HEK293 (cell line): Measurements from ENCODE around the gene APPL2.

Experiments
- CTCF ChIP-seq: fragments of 450-650 bp; formaldehyde crosslinking; IDR thresholded peaks from 2 replicates; pipeline ENCODE4 v1.5.1; 2016; ENCODE audit warnings: missing biosample characterization, missing genetic modification characterization
- GLIS1 ChIP-seq: fragments of 450-650 bp; formaldehyde crosslinking; IDR thresholded peaks from 2 replicates; pipeline ENCODE4 v1.5.1; 2016; ENCODE audit warnings: missing biosample characterization, missing genetic modification characterization
- MYNN ChIP-seq: fragments of 450-650 bp; formaldehyde crosslinking; IDR thresholded peaks from 2 replicates; pipeline ENCODE4 v1.5.1; 2016; ENCODE audit warnings: missing biosample characterization, missing genetic modification characterization, borderline replicate concordance
- PATZ1 ChIP-seq: fragments of 450-650 bp; formaldehyde crosslinking; IDR thresholded peaks from 2 replicates; pipeline ENCODE4 v1.5.1; 2016; ENCODE audit warnings: missing biosample characterization, missing genetic modification characterization
- ZBTB44 ChIP-seq: fragments of 450-650 bp; IDR thresholded peaks from 2 replicates; pipeline ENCODE4 v1.5.1; 2018; ENCODE audit warnings: missing biosample characterization, mild to moderate bottlenecking, missing genetic modification characterization
- ZNF24 ChIP-seq: fragments of 450-650 bp; formaldehyde crosslinking; IDR thresholded peaks from 2 replicates; pipeline ENCODE4 v1.5.1; 2016; ENCODE audit warnings: missing biosample characterization, missing genetic modification characterization
- ZNF274 ChIP-seq, 2 experiments: fragments of 200-500 bp in 1 of 2; fragments of 450-650 bp in 1 of 2; sonication (Bioruptor generic) in 1 of 2; formaldehyde crosslinking in 1 of 2; IDR thresholded peaks; 2 replicates each; pipeline versions ENCODE4 v1.5.1 to v1.6.1; 2014 to 2016; ENCODE audit warnings: borderline replicate concordance in 1 of 2, inconsistent platforms in 1 of 2, low read length in 1 of 2, missing biosample characterization in 1 of 2, missing genetic modification characterization in 1 of 2
- ZNF560 ChIP-seq: fragments of 450-650 bp; formaldehyde crosslinking; IDR thresholded peaks from 2 replicates; pipeline ENCODE4 v1.5.1; 2017; ENCODE audit warnings: missing biosample characterization, missing genetic modification characterization, borderline replicate concordance
- ZNF580 ChIP-seq: fragments of 450-650 bp; formaldehyde crosslinking; IDR thresholded peaks from 2 replicates; pipeline ENCODE4 v1.5.1; 2016; ENCODE audit warnings: missing biosample characterization, missing genetic modification characterization
- ZNF701 ChIP-seq: fragments of 450-650 bp; formaldehyde crosslinking; IDR thresholded peaks from 2 replicates; pipeline ENCODE4 v1.5.1; 2016; ENCODE audit warnings: missing biosample characterization, missing genetic modification characterization
- ZNF707 ChIP-seq: fragments of 450-650 bp; formaldehyde crosslinking; IDR thresholded peaks from 2 replicates; pipeline ENCODE4 v1.5.1; 2016; ENCODE audit warnings: missing biosample characterization, missing genetic modification characterization

- no peak for TF ChIP-seq CTCF
- no peak for TF ChIP-seq ZNF701 (tag by site-specific recombination)
- TF ChIP-seq GLIS1 (tag by site-specific recombination): no peak
- no peak for TF ChIP-seq ZBTB44 (tag by site-specific recombination)
- no peak for TF ChIP-seq ZNF274 (IDR thresholded peaks at IDR 0.05; ENCODE audit: low read length)
- TF ChIP-seq ZNF274 (tag by site-specific recombination; IDR thresholded peaks at IDR 0.05; ENCODE audit: borderline replicate concordance): no peak
- no peak for TF ChIP-seq ZNF24 (tag by site-specific recombination)
- no peak for TF ChIP-seq PATZ1
- no peak for TF ChIP-seq ZNF707 (tag by site-specific recombination)
- no peak for TF ChIP-seq ZNF580 (tag by site-specific recombination)
- TF ChIP-seq MYNN (tag by site-specific recombination): no peak
- TF ChIP-seq ZNF560 (tag by site-specific recombination): no peak
Observed at GRCh38 chr12:105220150-105220928, 15.6 kb downstream of the APPL2 start.
